K562 (cell line): Measurements from ENCODE around the gene C1QTNF5. TPM values are rescaled to one million over a fixed set of nuclear protein-coding genes. Genes with fewer than 3 reads are reported as not detected.
A peak's percentile ranks its signal among the peaks of the same experiment; 100 is the strongest.

Experiments used
- BRD4 ChIP-seq: fragments of 200-600 bp; sonication (generic); IDR thresholded peaks from 2 replicates; pipeline ENCODE4 v1.6.1; 2017; ENCODE audit warnings: inconsistent platforms
- CBX1 ChIP-seq: sonication (generic); IDR thresholded peaks from 2 replicates; pipeline ENCODE4 v1.6.1; 2016; ENCODE audit warnings: antibody characterized with exemption, low read depth, mild to moderate bottlenecking
- CXXC5 ChIP-seq: fragments of 250-450 bp; sonication (Bioruptor Pico); IDR thresholded peaks from 2 replicates; pipeline ENCODE4 v1.8.0; 2022; ENCODE audit warnings: inconsistent platforms, mild to moderate bottlenecking, moderate library complexity
- GATA2 ChIP-seq: sonication (generic); formaldehyde crosslinking; IDR thresholded peaks from 2 replicates; pipeline ENCODE4 v1.4.0; 2020; ENCODE audit warnings: mild to moderate bottlenecking, missing genetic modification reagents
- MTA1 ChIP-seq: fragments of 450-650 bp; IDR thresholded peaks from 2 replicates; pipeline ENCODE4 v1.6.1; 2017; ENCODE audit warnings: borderline replicate concordance
- NUFIP1 ChIP-seq: fragments of 450-650 bp; IDR thresholded peaks from 2 replicates; pipeline ENCODE4 v1.6.1; 2018; ENCODE audit not compliant: partially characterized antibody
- SNRNP70 ChIP-seq: fragments of 200-400 bp; formaldehyde crosslinking; optimal IDR thresholded peaks from 2 replicates; pipeline ENCODE3; 2017; ENCODE audit warnings: low read depth, low read length
- SREBF1 ChIP-seq: fragments of 150-350 bp; IDR thresholded peaks from 2 replicates; pipeline ENCODE4 v1.6.1; 2014; ENCODE audit warnings: antibody characterized with exemption, low read depth, low read length, borderline replicate concordance
- SRF ChIP-seq, 2 experiments: fragments of 250-450, 450-650 bp in 1 of 2; sonication (Bioruptor Pico) in 1 of 2; sonication (generic) in 1 of 2; formaldehyde crosslinking; IDR thresholded peaks; 2 replicates each; pipeline versions ENCODE4 v1.5.0 to v1.5.1; 2020 to 2022; ENCODE audit warnings: mild to moderate bottlenecking in 1 of 2, missing genetic modification reagents in 1 of 2
- TCF3 ChIP-seq: sonication (generic); formaldehyde crosslinking; IDR thresholded peaks from 2 replicates; pipeline ENCODE4 v1.4.0; 2020; ENCODE audit warnings: mild to moderate bottlenecking, missing genetic modification reagents
- TCF7L2 ChIP-seq: fragments of 150-350 bp; IDR thresholded peaks from 2 replicates; pipeline ENCODE4 v1.6.1; 2016; ENCODE audit warnings: low read depth, mild to moderate bottlenecking, low read length, moderate library complexity
- XRCC4 ChIP-seq: IDR thresholded peaks from one replicate; pipeline ENCODE4 v1.6.1; 2011; ENCODE audit not compliant: insufficient read depth, insufficient read length; ENCODE audit errors: extremely low read depth
- ZBTB7A ChIP-seq: IDR thresholded peaks from 2 replicates; pipeline ENCODE4 v1.6.1; 2011; ENCODE audit warnings: low read depth, mild to moderate bottlenecking, low read length, moderate library complexity, borderline replicate concordance; ENCODE audit not compliant: control insufficient read depth
- ZNF274 ChIP-seq: IDR thresholded peaks from 2 replicates; pipeline ENCODE4 v1.6.1; 2011; ENCODE audit warnings: low read depth, mild to moderate bottlenecking, low read length, moderate library complexity, borderline replicate concordance
- ZNF644 ChIP-seq: fragments of 200-800 bp; sonication (Bioruptor generic); IDR thresholded peaks from 2 replicates; pipeline ENCODE4 v1.6.1; 2016; ENCODE audit warnings: low read depth, missing genetic modification characterization, missing compliant biosample characterization
- ZNF785 ChIP-seq: fragments of 250-450 bp; sonication (Bioruptor Pico); IDR thresholded peaks from 2 replicates; pipeline ENCODE4 v1.4.0; 2020; ENCODE audit warnings: mild to moderate bottlenecking
- polyA plus RNA-seq, 8 experiments: library from polyadenylated mRNA; depleted of rRNA in 4 of 8; stranded (reverse) in 5 of 8; unstranded in 3 of 8; fragments of >200 nt; fragmentation: Nextera tagmentation in 2 of 8; fragmentation: Illumina TruSeq in 1 of 8; extraction: Ambion mirVana in 2 of 8; extraction: Trizol in 1 of 8; gene quantifications; 2 replicates each; pipeline versions ENCODE4 v1.2.1 to v1.2.3, GENCODE V29; 2011 to 2014; ENCODE audit warnings: inconsistent platforms in 1 of 8, missing spikeins in 1 of 8
- total RNA-seq, 7 experiments: library from RNA; depleted of rRNA in 6 of 7; stranded (reverse); fragments of >200 nt in 6 of 7; fragmentation: Illumina TruSeq in 2 of 7; extraction: Trizol in 2 of 7; gene quantifications; 2 replicates each; pipeline versions ENCODE4 v1.2.1 to v1.2.3, GENCODE V29; 2011 to 2021; ENCODE audit warnings: low replicate concordance in 1 of 7
- TF ChIP-seq, protein P1 (sequence below): fragments of 250-450 bp; sonication (Bioruptor Pico); IDR thresholded peaks from 2 replicates; pipeline ENCODE4 v1.5.0; 2021
- TF ChIP-seq, protein P2 (sequence below): fragments of 450-650 bp; IDR thresholded peaks from 2 replicates; pipeline ENCODE4 v1.6.1; 2016; ENCODE audit warnings: low read depth
- TF ChIP-seq, protein P3 (sequence below): sonication (generic); formaldehyde crosslinking; IDR thresholded peaks from 2 replicates; pipeline ENCODE4 v1.8.1; 2022; ENCODE audit warnings: missing genetic modification reagents

Gene C1QTNF5
- total and polyA plus RNA-seq, 9 of the 15 experiments (the other 6 are each of a cell fraction or from before 2014, with no cell fraction given) = 0.07 to 0.76 (median 0.24) TPM; not detected in 1

DNA sequence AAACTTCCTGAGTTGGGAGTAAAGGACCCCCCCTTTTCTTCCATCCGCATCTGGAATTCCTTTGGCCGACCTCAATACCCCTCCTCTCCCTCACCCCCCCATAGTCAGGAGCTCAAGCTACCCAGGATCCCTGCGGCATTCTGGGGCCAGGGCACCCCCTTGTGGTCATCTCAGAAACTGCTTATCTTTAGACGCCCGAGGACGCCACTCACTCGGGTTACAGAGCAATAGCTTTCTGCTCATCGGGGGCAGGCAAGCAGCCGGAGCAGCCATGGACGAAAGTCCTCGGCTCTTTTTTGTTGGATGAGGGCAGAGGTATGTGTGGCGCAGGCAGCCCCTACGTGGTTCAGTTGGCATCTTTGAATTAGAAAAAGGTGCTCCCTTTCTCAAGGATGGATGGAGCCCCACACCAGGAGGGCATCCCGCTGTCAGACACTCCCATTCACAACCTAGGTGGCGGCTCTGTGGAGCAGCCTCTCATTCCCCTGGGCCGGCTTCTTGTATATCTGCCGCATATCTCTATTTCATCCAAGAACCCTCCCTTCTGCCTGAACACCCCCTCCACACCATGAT lies 2.3 kb downstream of the C1QTNF5 start (continued):
- TF ChIP-seq, protein P1, sequence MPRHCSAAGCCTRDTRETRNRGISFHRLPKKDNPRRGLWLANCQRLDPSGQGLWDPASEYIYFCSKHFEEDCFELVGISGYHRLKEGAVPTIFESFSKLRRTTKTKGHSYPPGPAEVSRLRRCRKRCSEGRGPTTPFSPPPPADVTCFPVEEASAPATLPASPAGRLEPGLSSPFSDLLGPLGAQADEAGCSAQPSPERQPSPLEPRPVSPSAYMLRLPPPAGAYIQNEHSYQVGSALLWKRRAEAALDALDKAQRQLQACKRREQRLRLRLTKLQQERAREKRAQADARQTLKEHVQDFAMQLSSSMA (CRISPR knock-in tag) = no peak
- TF ChIP-seq SNRNP70 (no peak), BRD4 (no peak), ZNF644 (tag) (no peak), TCF7L2 (no peak), SRF (CRISPR knock-in tag; IDR thresholded peaks at IDR 0.05) (no peak), MTA1 (no peak), GATA2 (CRISPR knock-in tag) (peak; percentile 34; the same call in 1 of the 2 replicates), ZNF785 (CRISPR knock-in tag) (no peak), ZBTB7A (peak; percentile 24; the same call in 1 of the 2 replicates), XRCC4 (no peak), ZNF274 (no peak), CBX1 (no peak), NUFIP1 (no peak), TCF3 (CRISPR knock-in tag) (no peak), SREBF1 (no peak), CXXC5 (peak; percentile 77)
- TF ChIP-seq, protein P2, sequence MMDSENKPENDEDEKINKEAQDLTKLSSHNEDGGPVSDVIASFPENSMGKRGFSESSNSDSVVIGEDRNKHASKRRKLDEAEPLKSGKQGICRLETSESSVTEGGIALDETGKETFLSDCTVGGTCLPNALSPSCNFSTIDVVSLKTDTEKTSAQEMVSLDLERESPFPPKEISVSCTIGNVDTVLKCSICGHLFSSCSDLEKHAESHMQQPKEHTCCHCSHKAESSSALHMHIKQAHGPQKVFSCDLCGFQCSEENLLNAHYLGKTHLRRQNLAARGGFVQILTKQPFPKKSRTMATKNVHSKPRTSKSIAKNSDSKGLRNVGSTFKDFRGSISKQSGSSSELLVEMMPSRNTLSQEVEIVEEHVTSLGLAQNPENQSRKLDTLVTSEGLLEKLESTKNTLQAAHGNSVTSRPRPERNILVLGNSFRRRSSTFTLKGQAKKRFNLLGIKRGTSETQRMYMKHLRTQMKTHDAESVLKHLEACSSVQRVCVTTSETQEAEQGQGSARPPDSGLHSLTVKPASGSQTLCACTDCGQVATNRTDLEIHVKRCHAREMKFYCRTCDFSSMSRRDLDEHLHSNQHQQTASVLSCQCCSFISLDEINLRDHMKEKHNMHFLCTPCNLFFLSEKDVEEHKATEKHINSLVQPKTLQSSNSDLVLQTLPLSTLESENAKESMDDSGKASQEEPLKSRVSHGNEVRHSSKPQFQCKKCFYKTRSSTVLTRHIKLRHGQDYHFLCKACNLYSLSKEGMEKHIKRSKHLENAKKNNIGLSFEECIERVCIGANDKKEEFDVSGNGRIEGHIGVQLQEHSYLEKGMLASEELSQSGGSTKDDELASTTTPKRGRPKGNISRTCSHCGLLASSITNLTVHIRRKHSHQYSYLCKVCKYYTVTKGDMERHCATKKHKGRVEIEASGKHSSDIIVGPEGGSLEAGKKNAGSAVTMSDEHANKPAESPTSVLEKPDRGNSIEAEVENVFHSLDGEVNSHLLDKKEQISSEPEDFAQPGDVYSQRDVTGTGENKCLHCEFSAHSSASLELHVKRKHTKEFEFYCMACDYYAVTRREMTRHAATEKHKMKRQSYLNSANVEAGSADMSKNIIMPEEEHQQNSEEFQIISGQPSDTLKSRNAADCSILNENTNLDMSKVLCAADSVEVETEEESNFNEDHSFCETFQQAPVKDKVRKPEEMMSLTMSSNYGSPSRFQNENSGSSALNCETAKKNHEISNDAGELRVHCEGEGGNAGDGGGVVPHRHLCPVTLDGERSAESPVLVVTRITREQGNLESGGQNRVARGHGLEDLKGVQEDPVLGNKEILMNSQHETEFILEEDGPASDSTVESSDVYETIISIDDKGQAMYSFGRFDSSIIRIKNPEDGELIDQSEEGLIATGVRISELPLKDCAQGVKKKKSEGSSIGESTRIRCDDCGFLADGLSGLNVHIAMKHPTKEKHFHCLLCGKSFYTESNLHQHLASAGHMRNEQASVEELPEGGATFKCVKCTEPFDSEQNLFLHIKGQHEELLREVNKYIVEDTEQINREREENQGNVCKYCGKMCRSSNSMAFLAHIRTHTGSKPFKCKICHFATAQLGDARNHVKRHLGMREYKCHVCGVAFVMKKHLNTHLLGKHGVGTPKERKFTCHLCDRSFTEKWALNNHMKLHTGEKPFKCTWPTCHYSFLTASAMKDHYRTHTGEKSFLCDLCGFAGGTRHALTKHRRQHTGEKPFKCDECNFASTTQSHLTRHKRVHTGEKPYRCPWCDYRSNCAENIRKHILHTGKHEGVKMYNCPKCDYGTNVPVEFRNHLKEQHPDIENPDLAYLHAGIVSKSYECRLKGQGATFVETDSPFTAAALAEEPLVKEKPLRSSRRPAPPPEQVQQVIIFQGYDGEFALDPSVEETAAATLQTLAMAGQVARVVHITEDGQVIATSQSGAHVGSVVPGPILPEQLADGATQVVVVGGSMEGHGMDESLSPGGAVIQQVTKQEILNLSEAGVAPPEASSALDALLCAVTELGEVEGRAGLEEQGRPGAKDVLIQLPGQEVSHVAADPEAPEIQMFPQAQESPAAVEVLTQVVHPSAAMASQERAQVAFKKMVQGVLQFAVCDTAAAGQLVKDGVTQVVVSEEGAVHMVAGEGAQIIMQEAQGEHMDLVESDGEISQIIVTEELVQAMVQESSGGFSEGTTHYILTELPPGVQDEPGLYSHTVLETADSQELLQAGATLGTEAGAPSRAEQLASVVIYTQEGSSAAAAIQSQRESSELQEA = no peak
- TF ChIP-seq, protein P3, sequence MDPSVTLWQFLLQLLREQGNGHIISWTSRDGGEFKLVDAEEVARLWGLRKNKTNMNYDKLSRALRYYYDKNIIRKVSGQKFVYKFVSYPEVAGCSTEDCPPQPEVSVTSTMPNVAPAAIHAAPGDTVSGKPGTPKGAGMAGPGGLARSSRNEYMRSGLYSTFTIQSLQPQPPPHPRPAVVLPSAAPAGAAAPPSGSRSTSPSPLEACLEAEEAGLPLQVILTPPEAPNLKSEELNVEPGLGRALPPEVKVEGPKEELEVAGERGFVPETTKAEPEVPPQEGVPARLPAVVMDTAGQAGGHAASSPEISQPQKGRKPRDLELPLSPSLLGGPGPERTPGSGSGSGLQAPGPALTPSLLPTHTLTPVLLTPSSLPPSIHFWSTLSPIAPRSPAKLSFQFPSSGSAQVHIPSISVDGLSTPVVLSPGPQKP (CRISPR knock-in tag) = no peak
